ENCODE data around the gene ARF3.

Gene ARF3

DNA sequence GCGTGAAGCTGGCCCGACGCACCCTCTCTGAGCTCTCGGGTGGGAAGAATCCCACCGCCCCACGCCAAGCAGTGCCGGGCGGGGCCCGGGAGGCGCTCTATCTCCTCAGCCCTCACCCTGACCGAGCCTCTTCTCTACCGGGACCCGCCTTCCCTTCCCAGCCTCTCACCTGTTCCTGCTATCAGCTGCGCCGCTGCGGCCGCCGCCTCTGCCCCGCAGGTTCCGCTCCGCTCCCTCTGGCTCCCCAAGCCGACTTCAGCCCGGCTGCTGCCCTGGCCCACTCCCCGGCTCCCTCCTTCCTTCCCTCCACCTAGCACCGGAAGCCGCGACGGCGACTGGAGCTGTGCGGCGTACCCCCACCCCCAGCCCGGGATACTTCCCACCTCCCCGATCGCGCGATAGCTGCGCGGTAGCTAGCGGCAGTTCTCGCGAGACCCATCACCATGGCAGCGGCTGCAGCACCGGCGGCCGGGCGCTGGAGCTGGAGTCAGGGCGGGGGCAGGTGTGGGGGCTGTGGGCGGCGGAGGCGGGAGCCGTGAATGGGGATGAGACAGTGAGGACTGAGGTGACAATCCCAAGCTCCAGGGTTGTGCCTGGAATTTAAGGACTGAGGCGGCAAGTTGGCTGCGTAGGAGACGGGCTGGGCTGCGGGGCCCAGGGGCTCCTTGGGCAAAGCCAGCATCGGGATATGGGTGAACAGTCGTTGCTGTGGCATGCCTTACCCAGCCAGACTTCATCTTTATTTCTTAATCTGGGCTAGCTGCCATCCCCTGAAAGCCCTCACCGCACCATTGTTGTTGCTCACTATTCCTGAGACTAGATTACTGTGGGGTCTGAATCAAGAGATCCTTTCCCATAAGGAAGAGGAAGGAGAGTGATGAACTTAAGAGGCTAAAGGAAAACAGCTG lies at the start of gene ARF3:
Gene ARF3 (minus strand): TSS at position 347 of the 908 bp plus-strand sequence. CDS start 16,392 bp downstream, outside the sequence.
- DNase-seq: peak; percentile 85 to 93

DNA sequence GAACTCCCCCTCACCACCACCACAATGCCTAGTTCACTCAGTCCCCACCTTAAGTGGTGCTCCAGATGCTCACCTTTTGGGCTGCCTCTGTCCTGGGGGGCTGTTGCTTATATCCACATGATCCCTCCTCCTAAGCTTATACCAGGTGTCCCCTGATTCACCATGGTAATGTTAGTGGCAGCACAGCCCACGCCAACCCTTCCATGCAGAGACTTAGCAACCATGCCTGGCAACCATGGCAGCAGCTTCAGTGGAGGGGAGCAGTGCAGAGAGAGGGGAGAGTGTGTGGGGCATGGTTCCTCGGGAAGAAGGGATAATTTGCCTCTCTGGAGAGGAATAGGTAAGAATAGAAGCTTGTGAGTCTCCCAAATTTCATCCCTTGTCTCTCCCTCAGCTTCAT lies 43.1 kb upstream of the ARF3 start:
- no peak for DNase-seq

DNA sequence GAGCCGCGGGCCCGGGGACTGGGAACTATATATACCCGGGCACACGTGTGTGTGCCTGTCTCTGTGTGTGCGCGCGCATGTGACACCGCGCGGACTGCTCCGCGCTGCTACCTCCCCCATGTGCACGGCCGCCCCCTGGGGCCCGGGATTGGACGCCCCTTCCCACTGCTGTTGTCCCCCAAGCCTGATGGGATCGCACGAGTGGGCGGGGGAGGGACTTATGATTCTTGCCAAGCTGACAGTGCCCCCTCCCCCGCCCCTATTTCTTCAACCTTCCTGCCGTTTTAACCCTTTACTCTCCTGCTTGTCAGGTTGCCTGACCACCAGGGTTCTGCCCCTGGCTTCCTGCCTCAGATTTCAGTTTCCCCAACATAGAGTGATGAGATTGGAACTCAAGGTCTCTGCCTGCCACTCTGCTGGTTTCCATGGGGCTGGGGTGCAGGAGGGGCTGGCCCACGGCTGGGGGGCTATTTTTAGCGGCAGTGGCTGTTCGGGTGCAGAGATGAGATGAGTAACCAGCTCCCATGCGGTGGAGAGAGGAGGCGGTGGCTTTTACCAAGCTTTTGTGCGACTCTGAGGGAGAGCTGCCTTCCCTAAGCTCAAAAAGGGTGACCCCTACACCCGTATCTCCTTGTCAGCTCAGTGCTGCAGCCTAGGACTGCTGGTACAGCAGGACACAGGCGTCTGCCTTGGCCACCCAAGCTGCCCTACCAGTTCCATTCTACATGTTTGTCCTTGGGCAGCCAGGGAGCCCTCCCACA lies 42.3 kb upstream of the ARF3 start, which contains the start of gene DDN:
Gene DDN (minus strand): TSS at position 5 of the 761 bp plus-strand sequence. CDS start 88 bp downstream, outside the sequence.
- no peak for DNase-seq

DNA sequence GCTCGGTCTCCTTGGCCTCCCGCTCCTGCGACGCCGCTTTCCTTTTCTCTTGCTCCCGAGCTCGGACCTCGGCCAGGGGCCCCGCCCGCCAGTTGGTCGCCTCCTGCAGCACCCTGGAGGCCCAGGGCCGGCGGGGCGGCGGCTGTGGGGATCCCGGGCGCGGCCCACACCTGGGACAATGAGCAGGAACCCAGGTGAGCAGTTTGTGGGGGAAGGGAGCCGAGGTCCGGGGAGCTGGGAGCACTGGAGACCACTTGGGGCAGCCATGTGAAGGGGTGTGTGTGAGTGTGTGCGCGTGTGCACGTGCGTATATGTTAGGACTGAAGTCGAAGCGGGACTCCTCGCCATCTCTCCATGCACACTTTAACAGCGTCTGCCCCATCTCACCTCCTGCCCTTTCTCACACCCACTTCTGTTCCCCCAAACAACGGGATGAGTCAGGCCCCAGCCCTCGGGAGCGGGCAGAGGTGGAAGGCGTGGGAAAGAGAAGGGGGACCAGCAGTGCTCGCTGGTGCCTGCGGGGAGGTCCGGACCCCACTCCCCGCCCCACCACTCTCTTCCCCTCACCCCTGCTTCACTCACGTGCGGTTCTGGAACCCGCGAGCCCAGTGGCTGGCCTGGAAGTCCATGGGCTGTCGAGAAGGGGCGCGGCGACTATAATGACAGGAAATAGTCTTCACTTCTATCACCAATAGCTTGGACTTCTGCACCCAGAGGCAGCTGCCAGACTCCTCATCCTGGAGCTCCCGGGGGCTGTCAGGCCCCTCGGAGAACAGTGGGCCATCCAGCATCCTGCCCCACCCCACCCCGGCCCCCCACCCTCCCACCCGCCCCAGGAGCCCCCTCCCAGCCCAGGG lies 41.4 kb upstream of the ARF3 start:
- DNase-seq: no peak

DNA sequence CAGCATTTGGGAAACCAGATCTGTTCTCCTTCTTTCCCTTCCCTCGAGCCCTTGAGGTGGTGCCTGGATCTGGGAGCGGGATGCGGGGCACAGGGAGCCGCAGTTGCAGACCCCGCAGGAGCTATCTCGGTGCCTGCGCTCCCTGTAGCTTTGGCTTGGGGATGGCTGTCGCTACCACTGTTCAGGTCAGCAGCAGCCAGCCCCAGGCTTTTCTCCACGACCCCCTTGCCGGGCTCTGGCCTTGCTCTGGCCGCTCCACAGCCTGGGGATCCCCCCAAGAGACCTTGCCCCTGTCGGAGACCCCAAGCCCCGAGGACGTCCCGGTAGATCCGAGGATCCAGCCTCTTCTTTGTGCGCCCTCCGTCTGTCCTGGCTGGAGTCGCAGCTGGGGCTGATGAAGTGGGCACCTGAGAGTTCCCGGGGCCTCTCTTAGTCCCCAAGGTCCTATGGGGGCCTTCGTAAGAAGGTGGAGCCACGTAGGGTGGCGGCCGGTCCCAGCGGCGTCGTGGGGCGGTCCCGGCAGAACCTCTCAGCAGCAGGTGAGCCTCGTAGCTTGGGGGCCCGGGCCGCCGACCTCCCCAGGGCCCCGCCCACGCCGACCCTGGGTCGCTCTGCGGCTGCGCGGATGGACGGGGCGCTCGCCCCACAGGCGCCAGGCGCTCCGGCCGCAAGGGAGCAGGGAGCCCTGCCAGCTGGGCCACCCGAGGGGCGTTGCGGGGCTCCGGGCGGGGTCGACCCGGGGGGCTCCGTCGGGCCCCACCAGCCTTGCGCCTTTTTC lies 40.6 kb upstream of the ARF3 start:
- no peak for DNase-seq

DNA sequence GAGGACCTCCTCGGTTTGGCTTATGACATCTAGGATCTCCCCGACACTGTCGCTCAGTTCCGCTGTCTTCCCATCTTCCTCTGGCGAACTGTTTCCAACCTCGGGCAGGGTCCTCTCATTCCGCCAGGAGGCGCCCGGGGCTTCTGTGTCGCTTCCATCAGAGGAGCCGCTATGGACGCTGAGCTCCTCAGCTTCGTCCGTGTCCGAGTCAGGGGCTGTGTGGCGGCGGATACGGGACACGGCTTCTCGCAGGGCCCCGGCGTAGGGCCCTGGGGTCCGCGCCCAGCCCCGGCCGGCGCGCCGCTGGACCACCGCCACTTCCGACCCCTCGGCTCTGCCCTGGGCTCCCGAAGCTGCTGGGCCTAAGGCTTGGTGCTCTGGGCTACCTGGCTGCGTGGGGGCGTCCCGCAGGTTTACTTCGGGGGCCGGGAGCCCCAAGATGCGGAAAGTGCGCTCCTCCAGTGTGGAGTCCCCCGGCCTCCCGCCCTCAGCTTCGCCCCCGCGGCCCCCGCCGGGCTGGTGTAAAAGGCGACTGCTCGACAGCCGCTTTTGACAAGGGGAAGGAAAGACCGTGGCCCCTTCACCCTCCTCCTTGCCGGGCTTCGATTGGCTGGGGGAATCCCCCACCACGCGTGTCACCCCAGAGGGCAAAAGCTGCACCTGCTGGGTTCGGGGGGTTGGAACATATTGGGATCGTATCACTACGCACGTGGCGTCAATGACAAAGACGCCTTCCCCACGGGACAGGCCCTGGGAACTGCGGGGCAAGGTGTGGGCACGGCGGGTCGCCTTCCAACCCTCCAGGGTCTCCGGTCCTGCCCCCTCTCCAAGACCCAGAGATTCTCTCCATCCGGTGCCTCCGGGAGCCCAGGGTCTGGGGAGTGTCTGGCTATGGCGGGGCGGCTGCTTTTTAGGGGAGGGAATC lies 39.8 kb upstream of the ARF3 start:
- DNase-seq: peak; percentile 78 to 93

DNA sequence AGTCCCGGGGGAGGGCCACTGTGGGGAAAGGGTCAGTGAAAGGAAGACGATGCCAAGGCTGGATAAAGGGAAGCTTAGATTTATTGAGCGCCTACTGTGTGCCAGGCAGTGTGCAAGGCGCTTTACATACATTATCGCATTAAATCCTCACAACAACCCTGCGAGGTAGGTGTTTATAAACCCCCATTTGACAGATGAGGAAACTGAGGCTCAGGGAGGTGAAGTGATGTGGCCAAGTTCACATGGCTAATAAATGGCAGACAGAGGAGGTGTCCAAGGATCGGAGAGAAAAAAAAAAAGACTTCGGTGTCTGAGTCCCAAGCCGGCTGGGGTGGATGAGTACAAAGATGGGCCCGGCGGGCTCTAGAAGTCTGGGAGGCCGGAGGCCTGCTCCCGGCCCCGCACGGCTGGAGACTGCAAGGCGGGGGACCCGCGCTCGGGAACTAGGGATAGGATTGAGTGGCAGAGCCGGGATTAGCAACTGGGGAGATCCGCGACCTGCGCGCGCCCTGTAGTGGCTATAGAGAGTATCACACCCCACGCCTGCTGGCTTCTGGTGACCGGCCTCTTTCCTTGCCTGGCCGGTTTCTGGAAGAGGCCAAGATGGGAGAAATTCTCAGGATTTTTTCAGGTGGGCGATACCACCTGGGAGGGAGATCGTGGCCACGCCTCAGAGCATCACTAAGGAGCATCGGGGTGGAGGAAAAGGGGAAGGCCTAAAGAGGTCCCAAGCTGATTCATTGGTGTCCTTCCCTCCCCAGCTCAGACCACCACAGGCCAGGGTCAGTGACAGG lies 38.0 kb upstream of the ARF3 start:
- peak; percentile 48 to 84 for DNase-seq

DNA sequence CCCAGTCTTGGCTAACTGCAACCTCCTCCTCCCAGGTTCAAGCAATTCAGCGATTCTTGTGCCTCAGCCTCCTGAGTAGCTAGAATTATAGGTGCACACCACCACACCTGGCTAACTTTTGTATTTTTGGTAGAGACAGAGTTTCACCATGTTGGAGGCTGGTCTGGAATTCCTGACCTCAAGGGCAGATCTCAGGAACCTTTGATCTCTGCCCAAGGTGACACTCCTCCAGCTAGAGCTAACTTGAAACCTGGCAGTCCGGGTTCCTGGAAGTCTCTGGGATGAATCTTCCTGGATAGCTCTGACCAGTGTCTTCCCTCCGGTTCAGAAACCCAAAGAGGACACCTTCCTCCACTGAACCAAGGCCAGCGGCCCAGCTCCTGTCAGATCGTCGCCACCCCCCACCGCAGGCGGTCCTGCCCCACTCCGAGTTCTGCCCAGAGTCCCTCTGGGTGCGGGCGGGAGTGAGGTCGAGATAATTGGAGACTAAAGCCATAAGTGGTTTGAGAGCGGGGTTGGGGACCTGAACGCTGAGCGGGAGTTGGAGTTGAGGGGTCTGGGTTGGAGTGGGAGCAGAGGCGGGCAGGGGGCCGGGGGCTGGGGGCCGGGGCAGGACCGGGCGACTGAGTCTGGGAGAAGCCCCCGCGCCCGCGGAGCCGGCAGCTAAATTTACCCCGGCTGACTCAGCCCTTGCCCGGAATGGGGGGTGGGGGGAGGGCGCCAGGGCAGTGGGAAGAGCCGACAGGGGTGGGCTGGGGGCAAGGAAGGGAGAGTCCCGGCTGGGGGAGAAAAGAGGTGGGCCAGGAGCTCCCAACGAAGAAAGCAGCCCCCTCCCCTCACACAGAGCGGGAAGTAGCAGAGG lies 37.2 kb upstream of the ARF3 start:
- no peak for DNase-seq

DNA sequence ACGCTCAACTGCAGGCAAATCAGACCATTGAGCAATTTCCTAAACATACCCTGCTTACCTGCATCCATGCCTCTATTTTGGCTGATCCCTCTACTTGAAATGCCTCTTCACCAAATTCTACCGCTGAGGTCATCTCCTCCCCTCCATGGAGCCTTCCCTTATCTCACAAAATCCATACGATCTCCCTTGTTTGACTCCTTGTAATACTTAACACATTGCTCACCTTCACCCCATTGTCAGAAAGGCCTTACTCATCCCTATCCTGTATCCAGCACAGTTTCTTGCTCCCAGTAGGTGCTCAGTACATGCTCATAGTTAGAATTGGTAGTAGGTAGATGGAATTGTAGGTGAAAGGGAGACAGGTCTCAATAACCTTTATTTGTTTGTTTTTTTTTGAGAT lies 36.5 kb upstream of the ARF3 start:
- DNase-seq: no peak

DNA sequence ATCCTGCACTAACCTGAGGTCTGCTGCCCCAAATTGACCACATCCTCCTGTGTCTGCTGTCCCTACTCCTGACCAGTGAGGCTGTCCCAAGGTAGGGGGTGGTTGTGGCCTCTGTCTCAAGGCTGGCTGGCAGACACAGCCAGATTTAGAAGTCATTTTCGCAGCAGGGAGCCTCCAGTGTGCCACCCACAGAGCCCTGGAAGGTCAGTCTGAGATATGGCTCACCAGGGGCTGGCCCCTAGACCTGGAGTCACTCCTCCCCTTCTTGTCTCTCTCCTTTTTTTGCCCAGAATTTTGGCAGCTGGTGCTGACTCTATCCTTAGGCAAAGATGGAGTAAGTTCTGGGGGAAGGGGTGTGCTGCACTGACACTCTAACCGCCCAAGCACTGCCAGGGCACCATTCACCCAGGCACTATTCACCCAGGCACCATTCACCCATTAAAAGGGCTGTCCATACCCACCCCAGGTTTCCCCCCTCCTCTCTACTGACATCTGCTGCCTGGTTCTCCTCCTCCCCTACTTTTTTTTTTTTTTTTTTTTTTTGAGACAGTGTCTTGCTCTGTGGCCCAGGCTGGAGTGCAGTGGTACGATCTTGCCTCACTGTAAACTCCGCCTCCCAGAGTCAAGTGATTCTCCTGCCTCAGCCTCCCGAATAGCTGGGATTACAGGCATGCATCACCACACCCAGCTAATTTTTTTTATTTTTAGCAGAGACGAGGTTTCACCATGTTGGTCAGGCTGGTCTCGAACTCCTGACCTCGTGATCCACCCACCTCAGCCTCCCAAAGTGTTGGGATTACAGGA lies 34.2 kb upstream of the ARF3 start:
- no peak for DNase-seq

DNA sequence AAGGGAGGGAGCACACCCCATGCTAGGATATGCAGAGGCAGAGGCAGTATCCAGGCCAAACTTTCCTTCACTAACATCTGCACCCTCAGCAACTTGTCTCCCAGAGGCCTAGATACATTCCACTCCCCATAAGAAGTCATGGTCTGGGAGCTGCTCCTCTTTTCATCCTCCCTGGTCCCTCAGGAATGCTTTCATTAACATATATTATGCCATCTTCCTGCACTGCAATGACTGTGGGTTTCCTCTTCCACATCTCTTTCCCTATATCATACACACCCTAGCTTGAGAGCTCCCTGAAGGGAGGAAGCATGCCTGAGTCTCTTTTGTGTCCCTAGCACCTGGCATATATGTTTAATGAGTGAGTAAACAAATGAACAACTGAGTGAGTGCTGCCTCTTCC lies 33.3 kb upstream of the ARF3 start:
- DNase-seq: no peak

DNA sequence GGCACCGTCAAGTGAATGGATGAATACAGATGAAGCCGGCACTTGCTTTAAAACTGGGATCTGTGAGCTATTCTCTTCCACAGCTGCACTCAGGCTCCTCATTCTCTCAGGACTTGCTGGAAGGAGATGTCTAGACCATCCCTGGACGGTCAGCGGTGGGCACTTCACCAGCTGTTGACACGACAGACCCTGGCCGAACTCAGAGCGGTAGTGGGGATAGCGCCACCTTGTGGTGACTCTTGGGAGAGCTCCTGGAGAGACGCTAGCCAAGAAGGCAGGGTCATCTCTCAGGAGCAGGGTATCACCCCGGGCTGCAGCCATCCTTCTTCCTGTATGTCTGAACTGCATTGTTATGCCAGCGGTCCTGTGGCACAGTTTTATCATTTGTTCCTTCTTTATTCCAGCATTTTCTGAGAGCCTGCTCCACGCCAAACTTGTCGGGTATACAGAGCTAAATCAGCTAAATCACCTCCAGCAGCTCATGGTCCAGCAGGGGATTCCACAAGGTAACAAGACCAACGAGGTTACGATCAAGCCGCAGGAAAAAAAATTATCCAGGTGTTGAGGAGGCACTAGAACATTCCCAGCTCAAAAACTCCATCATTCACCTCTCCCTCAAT lies 30.9 kb upstream of the ARF3 start:
- DNase-seq: peak in 1 of 2 donors; percentile 95

DNA sequence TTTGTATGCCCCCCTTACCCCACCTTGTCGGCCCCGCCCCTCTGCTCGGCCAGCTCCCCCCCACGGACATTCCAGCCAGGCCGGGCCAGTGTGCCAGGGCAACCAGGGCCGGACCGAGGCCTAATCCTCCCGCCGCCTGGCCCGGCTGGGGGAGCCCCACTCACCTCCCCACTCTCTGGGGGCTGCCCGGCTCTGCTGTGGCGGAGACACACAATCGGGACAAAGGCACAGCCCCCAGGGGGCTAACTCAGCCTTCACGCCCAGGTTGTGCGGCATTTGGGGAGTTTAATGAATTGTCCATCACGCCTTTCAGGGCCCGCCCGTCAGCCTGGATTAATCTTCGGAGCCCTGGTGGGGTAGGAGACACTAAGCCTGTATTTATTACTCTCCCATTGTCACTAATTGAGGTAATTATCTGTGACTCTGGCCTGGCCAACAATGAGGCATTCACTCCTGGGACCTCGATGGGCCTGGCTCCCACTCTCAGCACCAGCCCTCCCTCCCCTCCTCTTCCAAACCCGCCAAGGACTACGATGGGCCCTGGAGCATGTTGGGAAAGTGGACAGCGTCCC lies 29.5 kb upstream of the ARF3 start:
- DNase-seq: no peak

DNA sequence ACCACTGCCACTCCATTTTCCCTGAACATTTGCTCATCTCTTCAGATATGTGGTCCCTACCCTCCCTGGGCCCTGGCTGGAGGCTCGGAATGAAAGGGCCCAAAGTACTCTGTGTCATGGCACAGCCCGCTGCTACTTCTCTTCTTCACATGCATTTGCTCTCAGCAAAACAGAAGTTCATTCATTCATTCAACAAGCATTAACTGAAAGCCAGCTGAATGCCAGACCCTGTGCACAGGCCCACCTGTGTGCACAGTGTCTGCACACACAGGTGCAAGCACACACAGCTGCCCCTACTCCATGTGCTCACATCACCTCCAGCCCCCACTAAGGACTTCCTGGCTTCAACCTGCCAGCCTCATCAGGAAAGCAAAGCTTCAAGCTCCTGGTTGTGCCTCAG lies 28.6 kb upstream of the ARF3 start:
- no peak for DNase-seq

DNA sequence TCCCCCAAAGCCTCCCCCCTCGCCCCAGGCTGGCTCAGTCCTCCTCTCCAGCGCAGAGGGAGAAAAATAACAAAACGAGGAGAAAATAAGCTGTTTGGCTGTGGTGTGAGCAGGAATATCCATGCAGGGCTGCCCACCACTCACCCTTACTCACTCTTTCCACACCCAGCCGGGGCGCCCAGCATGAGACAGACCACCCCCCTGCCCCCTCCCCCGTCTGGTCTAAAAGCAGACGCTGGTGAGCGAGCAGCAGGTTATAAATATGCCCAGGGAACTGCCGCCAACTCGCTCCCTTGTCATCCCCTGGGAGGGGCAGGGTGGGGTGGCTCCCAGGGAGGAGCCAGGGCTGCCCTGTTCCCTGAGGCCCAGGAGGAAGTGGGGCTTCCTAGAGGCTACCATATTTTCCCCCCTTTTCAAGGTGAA lies 28.2 kb upstream of the ARF3 start:
- DNase-seq: no peak

DNA sequence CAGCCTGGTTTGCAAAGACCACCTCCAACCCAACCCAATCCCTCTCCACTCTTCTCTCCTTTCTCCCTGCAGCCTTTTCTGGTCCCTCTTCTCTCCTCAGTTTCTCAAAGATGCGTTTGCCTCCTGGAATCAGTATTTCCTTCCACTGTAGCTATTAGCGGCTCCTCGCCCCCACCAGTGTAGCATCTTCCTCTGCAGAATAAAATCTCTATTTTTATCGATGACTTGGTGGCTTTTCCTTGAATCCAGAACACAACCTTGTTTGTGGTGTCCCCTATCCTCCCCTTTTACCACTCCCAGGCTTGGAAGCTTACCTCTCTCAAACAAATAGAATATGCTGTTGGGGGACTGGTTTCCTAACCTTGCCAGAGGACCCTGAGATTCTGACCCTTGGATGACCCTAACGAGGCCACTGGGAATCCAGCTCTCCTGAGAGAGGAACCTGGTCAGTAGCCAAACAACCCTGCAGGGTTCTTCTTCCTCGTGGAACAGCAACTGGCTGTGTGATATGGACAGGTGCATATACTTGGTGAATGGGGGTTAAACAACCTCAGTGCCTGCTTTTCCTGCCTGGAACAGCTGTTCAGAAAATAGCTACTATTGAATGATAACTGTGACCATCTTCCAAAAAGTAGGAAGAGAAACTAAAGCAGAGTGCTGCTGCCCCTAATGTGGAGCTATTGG lies 25.3 kb upstream of the ARF3 start:
- no peak for DNase-seq

DNA sequence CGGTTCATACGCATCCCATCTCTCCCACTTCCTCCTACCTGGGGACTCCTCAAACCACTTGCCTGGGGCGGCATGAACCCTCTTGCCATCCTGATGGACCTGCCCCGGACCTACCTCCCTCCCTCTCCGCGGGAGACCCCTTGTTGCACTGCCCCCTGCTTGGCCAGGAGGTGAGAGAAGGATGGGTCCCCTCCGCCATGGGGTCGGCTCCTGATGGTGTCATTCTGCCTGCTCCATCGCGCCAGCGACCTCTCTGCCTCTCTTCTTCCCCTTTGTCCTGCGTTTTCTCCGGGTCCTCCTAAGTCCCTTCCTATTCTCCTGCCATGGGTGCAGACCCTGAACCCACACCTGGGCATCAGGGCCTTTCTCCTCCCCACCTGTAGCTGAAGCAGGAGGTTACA lies 24.5 kb upstream of the ARF3 start:
- DNase-seq: no peak
